GM19438 (cell line): ENCODE data around the gene KRTAP5-2.
A peak's percentile ranks its signal among the peaks of the same experiment; 100 is the strongest.
"Not testable (repeated sequence)": the region's sequence is repeated elsewhere in the genome, so short reads cannot be mapped to it uniquely, and the experiment has no call there.

Experiments
- ATAC-seq: cut with Tn5 transposase; IDR thresholded peaks from one replicate; pipeline ENCODE4 v1.9.1; 2021; ENCODE audit warnings: low read depth; ENCODE audit not compliant: unreplicated experiment

The KRTAP5-2 gene

GRCh38 chr11:1628506-1629325 lies 30.6 kb upstream of the KRTAP5-2 start:
- ATAC-seq, result no peak

GRCh38 chr11:1625541-1625940 lies 27.4 kb upstream of the KRTAP5-2 start:
- ATAC-seq, result no peak

GRCh38 chr11:1624621-1625020 lies 26.5 kb upstream of the KRTAP5-2 start:
- ATAC-seq, result no peak

- no peak for ATAC-seq
Measured at GRCh38 chr11:1623716-1624115, 25.6 kb upstream of the KRTAP5-2 start.

- ATAC-seq, result no peak
Measured at GRCh38 chr11:1622086-1622485, 24.0 kb upstream of the KRTAP5-2 start, which contains the start of gene KRTAP5-4. Gene KRTAP5-4, minus strand, starts transcription at chr11:1622138. Its CDS starts 45 bp downstream, at chr11:1622093.

- no peak for ATAC-seq
Measured at GRCh38 chr11:1619449-1619848, 21.4 kb upstream of the KRTAP5-2 start.

- no peak for ATAC-seq
Measured at GRCh38 chr11:1618231-1618630, 20.1 kb upstream of the KRTAP5-2 start.

GRCh38 chr11:1608363-1608762 lies 10.3 kb upstream of the KRTAP5-2 start, which contains the start of gene KRTAP5-3:
Gene KRTAP5-3, minus strand, starts transcription at chr11:1608463. Its CDS starts 78 bp downstream, at chr11:1608385.
- ATAC-seq, result no peak

GRCh38 chr11:1607901-1608300 lies 9.8 kb upstream of the KRTAP5-2 start:
- ATAC-seq, result not testable (repeated sequence)

GRCh38 chr11:1607156-1607845 lies 9.2 kb upstream of the KRTAP5-2 start:
- ATAC-seq, result not testable (repeated sequence)

GRCh38 chr11:1605923-1606322 lies 7.8 kb upstream of the KRTAP5-2 start:
- ATAC-seq, result peak; percentile 66

- ATAC-seq, result no peak
Measured at GRCh38 chr11:1604711-1605110, 6.6 kb upstream of the KRTAP5-2 start.

- ATAC-seq, result no peak
Measured at GRCh38 chr11:1604181-1604580, 6.1 kb upstream of the KRTAP5-2 start.

- ATAC-seq, result no peak
Measured at GRCh38 chr11:1603629-1604028, 5.5 kb upstream of the KRTAP5-2 start.

- not testable (repeated sequence) for ATAC-seq
Measured at GRCh38 chr11:1601663-1602062, 3.6 kb upstream of the KRTAP5-2 start.

GRCh38 chr11:1600626-1601025 lies 2.5 kb upstream of the KRTAP5-2 start:
- no peak for ATAC-seq

GRCh38 chr11:1598816-1599215 lies 722 bp upstream of the KRTAP5-2 start:
- ATAC-seq, result no peak

- not testable (repeated sequence) for ATAC-seq
Measured at GRCh38 chr11:1598406-1598805, 312 bp upstream of the KRTAP5-2 start.

- ATAC-seq, result no peak
Measured at GRCh38 chr11:1597331-1597993, 632 bp downstream of the KRTAP5-2 start.

- not testable (repeated sequence) for ATAC-seq
Measured at GRCh38 chr11:1596576-1597121, 1.4 kb downstream of the KRTAP5-2 start.
